ENCODE measurements around the gene PSMC4.

The PSMC4 gene

DNA sequence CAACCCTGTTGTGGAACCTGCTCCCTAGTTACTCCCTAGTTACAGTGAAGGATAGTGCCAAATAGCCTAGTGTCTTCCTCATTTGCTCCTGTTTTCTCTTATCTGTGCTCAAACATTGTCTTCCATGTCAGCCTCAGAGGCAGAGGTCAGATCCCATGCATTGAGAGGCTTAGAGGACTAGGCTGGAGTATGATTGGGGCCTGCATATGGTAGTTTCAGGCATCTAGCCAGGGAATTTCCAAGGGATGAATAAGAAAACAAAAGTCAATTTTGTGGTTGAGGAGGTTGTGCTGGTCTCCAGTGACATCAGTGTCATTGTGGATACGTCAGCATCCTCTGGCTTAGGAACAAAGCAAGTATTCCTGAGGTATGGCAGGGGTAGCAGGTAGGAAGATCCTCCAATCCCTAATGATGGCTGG is 35.3 kb downstream of the PSMC4 start:
- peaks cover 0 to 1% of the 10 kb centered on the region in 2 donors for H3K9me3 Mint-ChIP-seq
- no peaks in the 10 kb centered on the region for H3K4me1 Mint-ChIP-seq (ENCODE audit: low read depth in 2 of 2)
- H3K27ac Mint-ChIP-seq, result no peak overlapping the region
- no peaks in the 10 kb centered on the region for H3K27me3 Mint-ChIP-seq
- ATAC-seq (replicated peaks) (no peak), DNase-seq (no peak)
- peaks cover 33% of the 10 kb centered on the region for H3K36me3 Mint-ChIP-seq (ENCODE audit: insufficient read depth)
- no peak overlapping the region for H3K4me3 Mint-ChIP-seq

DNA sequence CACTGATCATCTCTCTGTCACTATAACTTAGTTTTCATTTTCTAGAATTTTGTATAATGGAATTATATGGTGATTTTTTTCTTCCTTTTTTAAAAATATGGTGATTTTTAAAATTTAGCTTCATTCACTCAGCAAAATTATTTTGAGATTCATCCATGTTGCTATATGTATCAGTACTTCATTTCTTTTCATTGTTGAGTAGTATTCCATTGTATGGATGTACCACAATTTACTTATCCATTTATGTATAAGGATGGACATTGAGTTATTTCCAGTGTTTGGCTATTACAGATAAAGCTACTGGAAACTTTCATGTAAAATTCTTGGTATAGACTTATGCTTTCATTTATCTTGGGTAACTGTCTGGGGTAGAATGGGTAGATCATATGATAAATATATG is 38.7 kb downstream of the PSMC4 start:
- Mint-ChIP-seq H3K27ac (no peak overlapping the region), H3K9me3 (peaks cover 6% of the 10 kb centered on the region in 2 donors), H3K27me3 (no peaks in the 10 kb centered on the region), H3K4me3 (no peak overlapping the region), H3K4me1 (ENCODE audit: low read depth in 2 of 2) (no peaks in the 10 kb centered on the region), H3K36me3 (ENCODE audit: insufficient read depth) (peaks cover 34% of the 10 kb centered on the region)
- ATAC-seq (replicated peaks) (no peak), DNase-seq (no peak)

DNA sequence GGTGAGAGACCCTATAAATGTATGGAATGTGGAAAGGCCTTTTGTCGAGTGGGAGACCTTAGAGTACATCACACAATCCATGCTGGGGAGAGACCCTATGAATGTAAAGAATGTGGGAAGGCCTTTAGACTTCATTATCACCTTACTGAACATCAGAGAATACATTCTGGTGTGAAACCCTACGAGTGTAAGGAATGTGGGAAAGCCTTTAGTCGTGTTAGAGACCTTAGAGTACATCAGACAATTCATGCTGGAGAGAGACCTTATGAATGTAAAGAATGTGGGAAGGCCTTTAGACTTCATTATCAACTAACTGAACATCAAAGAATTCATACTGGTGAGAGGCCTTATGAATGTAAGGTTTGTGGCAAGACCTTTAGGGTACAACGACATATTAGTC is 43.0 kb downstream of the PSMC4 start:
- H3K9me3 Mint-ChIP-seq, result peaks cover 8% of the 10 kb centered on the region in 2 donors
- H3K27ac Mint-ChIP-seq, result no peak overlapping the region
- no peak overlapping the region for H3K4me3 Mint-ChIP-seq
- H3K27me3 Mint-ChIP-seq, result no peaks in the 10 kb centered on the region
- H3K36me3 Mint-ChIP-seq (ENCODE audit: insufficient read depth), result peaks cover 19% of the 10 kb centered on the region
- no peak for ATAC-seq (replicated peaks)
- H3K4me1 Mint-ChIP-seq (ENCODE audit: low read depth in 2 of 2), result no peaks in the 10 kb centered on the region
- DNase-seq, result no peak

DNA sequence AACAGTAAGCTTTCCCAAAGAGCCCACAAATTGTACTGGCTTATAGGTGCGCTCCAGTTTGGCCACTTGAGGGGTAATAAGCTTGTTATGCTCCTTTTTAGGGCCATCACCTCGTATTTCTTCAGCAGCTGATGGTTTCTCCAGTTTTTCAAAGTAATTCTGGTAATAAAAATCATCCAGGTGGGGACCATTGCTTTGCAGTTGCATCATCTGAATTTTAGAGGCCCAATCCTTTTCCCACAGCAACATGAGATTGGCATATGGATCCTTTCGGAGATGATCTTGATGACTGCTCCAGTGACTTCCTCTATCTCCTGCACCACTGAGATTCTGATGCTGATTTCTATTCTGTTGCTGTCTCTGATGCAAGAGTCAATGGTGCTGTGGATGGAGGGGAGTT is 53.0 kb downstream of the PSMC4 start:
- no peak for ATAC-seq (replicated peaks)
- H3K4me3 Mint-ChIP-seq, result no peak overlapping the region
- no peaks in the 10 kb centered on the region for H3K4me1 Mint-ChIP-seq (ENCODE audit: low read depth in 2 of 2)
- peaks cover 14 to 25% of the 10 kb centered on the region in 2 donors for H3K9me3 Mint-ChIP-seq
- H3K27ac Mint-ChIP-seq, result no peak overlapping the region
- H3K36me3 Mint-ChIP-seq (ENCODE audit: insufficient read depth), result no peaks in the 10 kb centered on the region
- no peaks in the 10 kb centered on the region for H3K27me3 Mint-ChIP-seq
- no peak for DNase-seq

DNA sequence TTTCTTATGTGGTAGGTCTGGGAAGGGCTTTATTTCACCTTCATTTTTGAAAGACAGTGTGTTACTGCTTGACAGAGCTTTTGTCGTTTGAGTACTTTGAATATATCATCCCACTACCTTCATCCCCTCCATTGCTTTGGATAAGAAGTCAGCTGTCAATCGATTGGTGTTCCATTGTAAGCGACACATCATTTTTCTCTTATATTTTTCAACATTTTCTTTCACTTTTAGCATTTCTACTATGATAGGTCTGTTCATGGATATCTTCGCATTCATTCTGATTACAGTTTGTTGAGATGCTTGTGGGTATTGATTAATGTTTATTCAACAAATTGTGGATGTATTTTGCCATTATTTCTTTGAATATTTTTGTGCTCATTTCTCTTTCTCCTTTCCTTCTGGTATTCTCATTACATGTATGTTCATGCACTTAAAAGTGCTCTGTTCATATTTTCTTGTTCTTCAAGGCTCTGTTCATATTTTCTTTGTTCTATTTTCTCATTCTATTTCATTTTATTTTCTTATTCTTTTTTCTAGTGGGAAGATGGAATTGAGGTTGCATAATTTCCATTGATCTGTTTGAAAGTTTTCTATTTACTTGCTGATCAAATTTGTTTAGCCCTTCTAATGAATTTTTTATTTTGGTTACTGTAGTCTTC is 55.1 kb downstream of the PSMC4 start:
- H3K4me3 Mint-ChIP-seq, result no peak overlapping the region

DNA sequence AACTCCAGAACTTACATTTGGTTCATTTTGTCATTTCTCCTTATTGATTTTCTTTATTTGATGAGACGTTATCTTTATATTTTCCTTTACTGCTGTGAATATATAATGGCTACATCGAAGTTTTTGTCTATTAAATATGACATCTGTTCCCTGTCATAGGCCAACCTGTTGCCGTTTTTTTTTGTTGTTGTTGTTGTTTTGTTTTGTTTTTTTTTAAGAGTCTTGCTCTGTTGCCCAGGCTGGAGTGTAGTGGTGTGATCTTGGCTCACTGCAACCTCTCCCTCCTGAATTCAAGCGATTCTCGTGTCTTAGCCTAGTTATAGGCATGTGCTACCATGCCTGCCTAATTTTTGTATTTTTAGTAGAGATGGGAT is 55.6 kb downstream of the PSMC4 start:
- Mint-ChIP-seq H3K4me3 (no peak overlapping the region), H3K27me3 (no peaks in the 10 kb centered on the region), H3K9me3 (peaks cover 18 to 20% of the 10 kb centered on the region in 2 donors), H3K4me1 (ENCODE audit: low read depth in 2 of 2) (no peaks in the 10 kb centered on the region), H3K27ac (no peak overlapping the region), H3K36me3 (ENCODE audit: insufficient read depth) (no peaks in the 10 kb centered on the region)
- DNase-seq (no peak), ATAC-seq (replicated peaks) (no peak)

More for the DNA sequence above, 55.1 kb downstream of the PSMC4 start:
- H3K27ac Mint-ChIP-seq, result no peak overlapping the region
- no peaks in the 10 kb centered on the region for H3K27me3 Mint-ChIP-seq
- no peak for DNase-seq
- no peaks in the 10 kb centered on the region for H3K36me3 Mint-ChIP-seq (ENCODE audit: insufficient read depth)
- peaks cover 18 to 20% of the 10 kb centered on the region in 2 donors for H3K9me3 Mint-ChIP-seq
- H3K4me1 Mint-ChIP-seq (ENCODE audit: low read depth in 2 of 2), result no peaks in the 10 kb centered on the region
- ATAC-seq (replicated peaks), result no peak
